ENCODE measurements around the gene KRTAP5-1.
"Not testable (repeated sequence)": the region's sequence is repeated elsewhere in the genome, so short reads cannot be mapped to it uniquely, and the experiment has no call there.

KRTAP5-1 gene

DNA sequence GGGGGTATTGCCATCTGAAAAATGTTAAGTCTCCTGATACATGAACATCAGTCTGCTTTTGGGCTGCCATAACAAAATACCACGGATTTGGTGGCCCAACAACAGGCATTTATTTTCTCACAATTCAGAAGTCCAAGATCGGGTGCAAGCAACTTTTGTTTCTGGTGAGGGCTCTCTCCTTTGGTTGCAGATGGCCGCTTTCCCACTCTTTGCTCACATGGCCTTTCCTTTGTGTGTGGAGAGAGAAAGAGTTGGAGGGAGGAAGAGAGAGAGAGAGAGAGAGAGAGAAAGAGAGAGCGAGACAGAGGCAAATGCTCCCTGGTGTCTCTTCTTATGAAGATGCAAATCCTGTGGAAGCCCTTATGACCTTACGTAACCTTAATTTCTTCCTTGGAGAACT lies 15.5 kb upstream of the KRTAP5-1 start:
- no peak for DNase-seq

GRCh38 chr11:1598816-1599215 lies 13.7 kb upstream of the KRTAP5-1 start:
- DNase-seq: no peak

- DNase-seq: not testable (repeated sequence)
These were observed 13.3 kb upstream of the KRTAP5-1 start for GRCh38 chr11:1598406-1598805.

GRCh38 chr11:1597994-1598380 lies 12.9 kb upstream of the KRTAP5-1 start, which contains the start of gene KRTAP5-2:
KRTAP5-2 (minus strand) TSS chr11:1598294; CDS start chr11:1598250, 44 bp downstream.
- DNase-seq: no peak

- no peak for DNase-seq
These were observed 12.4 kb upstream of the KRTAP5-1 start for GRCh38 chr11:1597331-1597993.

DNA sequence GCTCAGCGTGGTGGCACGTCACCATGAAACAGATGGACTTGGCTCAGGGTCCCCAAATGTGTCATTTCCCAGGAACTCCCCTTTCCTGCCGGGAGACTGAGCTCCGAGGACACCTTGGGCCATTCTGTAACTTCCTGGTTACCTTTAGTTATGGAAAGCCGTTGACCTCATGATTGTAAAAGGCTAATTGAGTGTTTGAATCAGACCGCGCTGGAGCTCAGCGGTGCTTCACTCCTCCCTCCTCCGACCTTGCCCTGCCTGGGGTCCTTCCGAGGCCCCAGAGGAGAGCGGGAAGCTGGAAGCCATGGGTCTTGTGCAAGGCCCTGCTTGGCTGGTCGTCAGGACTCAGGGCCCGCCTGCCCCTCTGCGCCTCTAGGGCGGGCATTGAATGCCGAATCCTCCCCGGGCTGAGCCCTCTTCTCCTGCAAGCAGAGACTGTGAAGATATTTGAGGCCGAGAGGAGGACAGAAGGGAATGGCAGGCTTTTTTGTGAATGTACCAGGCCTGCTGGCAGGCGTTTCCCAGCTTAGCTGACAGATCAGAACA lies 11.6 kb upstream of the KRTAP5-1 start:
- DNase-seq: not testable (repeated sequence)

DNA sequence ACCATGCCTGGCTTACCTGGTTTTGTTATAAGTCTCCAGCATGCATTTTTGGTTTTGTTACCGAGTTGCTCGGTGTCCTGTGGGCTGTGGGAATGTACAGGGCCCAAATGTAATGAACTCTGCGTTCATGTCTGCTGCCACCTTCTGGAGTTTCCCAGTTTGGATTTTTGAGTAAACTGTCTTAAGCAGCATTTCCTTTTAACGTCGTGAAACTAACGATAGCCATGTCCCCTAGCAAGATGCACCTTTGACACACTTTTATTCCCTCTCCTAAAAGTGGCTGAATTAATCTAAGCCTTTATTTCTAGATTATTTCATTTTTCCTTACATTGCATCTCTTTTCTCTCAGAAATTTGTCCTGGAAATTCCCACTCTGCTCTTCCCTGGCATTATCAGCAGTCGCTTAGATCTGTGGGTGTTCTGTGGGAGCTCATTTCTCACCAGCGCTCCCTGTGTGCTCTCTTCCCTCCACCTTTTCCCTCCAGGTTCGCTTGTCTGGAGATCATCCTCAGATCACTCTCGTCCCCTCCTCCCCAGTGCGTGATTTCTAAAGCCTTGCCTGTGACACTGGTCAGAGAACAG lies 11.0 kb upstream of the KRTAP5-1 start:
- DNase-seq: not testable (repeated sequence)

DNA sequence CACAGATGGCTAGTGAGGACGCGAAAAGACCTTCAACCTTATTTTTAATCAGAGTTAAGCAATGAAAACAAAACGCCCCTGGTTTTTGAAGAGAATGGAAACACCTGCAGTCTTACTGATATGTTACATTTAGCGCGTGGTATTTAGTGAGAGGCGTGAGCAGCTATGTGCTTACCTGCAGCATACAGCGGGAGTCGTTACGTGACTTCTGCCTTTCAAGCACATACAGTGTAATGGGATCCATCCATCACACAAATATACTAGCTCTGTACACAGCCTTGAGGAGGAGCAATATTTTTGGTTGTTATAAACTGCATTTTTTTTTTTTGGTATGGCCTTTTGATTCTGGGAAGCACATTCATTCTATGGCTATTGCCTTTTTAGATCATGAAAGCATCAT lies 7.5 kb upstream of the KRTAP5-1 start:
- DNase-seq: no peak

DNA sequence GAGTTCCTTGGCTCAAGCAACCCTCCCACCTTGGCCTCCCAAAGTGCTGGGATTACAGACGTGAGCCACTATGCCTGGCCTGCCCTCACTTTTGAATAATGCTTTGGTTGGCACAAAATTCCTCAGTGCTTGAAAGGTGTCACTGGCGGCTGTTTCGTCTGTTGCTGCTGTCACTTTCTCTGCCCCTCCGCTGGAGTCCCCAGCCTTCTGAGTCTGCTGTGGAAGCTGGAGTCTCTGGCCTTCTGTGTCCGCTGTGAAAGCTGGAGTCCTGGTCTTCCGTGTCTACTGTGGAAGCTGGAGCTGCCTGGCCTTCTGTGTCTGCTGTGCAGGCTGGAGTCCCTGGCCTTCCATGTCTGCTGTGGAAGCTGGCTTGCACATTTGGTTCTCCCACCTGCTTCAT lies 4.9 kb upstream of the KRTAP5-1 start:
- DNase-seq: no peak

- peak; percentile 38 for DNase-seq
These were observed 4.3 kb upstream of the KRTAP5-1 start for GRCh38 chr11:1589191-1589963.

DNA sequence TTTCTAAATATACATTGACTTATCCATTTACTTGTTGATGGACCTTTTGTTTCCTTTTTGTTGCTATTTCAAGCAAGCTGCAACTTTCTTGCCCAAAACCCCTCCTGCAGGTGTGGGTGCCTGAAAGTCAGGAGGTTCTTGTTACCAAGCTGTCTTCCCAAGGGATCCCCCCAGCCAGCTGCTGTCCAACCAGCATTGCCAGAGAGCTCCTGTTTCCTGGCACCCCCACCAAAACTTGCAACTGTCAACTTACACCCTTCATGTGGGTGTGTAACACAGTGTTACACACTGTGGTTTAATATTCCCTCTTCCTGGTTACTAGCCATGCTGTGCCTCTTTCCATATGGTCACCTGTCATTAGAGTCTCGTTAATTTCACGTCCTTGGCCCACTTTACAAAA lies 1.6 kb upstream of the KRTAP5-1 start:
- DNase-seq: no peak

DNA sequence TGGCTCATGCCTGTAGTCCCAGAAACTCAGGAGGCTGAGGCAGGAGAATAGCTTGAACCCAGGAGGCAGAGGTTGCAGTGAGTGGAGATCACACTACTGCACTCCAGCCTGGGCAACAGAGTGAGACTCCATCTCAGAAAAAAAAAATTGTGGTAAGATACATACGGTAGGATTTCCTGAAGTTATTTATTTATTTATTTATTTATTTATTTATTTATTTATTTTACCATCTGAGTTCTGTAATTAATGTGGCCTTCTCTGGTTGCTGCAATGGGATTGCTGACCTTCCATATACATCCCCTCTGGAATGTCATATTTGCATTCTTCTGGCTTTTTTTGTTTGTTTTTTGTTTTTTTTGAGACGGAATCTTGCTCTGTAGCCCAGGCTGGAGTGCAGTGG lies 2.2 kb downstream of the KRTAP5-1 start:
- DNase-seq: not testable (repeated sequence)

GRCh38 chr11:1581976-1582375 lies 3.1 kb downstream of the KRTAP5-1 start:
- DNase-seq: no peak

DNA sequence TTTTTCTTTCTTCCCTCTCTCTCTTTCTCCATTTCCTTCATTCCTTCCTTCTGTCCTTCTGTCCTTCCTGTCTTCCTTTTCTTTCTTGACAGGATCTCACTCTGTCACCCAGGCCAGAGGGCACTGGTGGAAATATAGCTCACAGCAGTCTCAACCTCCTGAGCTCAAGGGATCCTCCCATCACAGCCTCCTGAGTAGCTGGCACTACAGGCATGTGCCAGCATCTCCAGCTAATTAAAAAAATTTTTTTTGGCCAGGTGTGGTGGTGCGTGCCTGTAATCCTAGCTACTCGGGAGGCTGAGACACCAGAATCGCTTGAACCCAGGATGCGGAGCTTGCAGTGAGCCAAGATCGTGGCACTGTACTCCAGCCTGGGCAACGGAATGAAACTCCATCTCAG lies 8.3 kb downstream of the KRTAP5-1 start:
- DNase-seq: no peak

- not testable (repeated sequence) for DNase-seq
These were observed 9.3 kb downstream of the KRTAP5-1 start for GRCh38 chr11:1575756-1576155.

DNA sequence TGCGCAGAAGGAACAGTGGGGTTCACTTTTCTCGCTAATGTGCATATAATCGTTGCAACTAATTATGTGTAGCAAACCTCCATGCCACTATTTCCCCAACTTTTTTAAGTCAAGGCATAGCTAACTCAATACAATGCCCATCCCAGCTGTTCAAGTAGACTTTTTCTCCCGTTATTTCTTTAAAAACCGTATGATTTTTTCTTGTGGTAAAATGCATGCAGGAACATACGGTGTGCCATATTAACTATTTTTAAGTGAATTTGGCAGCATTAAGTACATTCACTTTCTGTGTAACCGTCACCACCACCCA lies 10.2 kb downstream of the KRTAP5-1 start:
- DNase-seq: no peak

GRCh38 chr11:1574238-1574932 lies 10.7 kb downstream of the KRTAP5-1 start:
- DNase-seq: peak; percentile 70

DNA sequence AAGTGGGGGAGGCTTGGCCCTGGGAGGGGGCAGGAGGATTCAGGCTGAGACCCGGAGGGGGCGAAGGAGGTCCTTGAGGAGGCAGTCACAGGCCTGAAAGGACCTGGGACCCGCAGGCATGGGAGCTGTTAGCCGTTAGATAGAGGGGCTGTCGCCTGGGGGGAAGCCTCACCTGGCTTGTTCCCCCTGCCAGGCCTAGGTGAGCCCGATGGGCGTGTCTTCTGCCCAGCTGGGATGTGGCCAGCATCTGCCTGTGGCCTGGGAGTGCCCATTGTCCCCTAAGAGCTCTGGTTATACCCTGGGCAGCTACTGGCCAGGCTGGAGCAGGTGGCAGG lies 11.2 kb downstream of the KRTAP5-1 start:
- no peak for DNase-seq

- DNase-seq: peak; percentile 47
These were observed 11.8 kb downstream of the KRTAP5-1 start for GRCh38 chr11:1573077-1573902.

GRCh38 chr11:1572197-1573076 lies 12.6 kb downstream of the KRTAP5-1 start, which contains the start of gene DUSP8:
DUSP8 (minus strand) TSS chr11:1572271; CDS start chr11:1565826, 6,445 bp downstream.
- DNase-seq: peak; percentile 95

- DNase-seq: no peak
These were observed 13.3 kb downstream of the KRTAP5-1 start for GRCh38 chr11:1571760-1572196.
